Measurements from ENCODE around the gene CCDC80.

Gene CCDC80

GRCh38 chr3:112687211-112687610, 46.3 kb upstream of the CCDC80 start:
- TF ChIP-seq, protein P1, sequence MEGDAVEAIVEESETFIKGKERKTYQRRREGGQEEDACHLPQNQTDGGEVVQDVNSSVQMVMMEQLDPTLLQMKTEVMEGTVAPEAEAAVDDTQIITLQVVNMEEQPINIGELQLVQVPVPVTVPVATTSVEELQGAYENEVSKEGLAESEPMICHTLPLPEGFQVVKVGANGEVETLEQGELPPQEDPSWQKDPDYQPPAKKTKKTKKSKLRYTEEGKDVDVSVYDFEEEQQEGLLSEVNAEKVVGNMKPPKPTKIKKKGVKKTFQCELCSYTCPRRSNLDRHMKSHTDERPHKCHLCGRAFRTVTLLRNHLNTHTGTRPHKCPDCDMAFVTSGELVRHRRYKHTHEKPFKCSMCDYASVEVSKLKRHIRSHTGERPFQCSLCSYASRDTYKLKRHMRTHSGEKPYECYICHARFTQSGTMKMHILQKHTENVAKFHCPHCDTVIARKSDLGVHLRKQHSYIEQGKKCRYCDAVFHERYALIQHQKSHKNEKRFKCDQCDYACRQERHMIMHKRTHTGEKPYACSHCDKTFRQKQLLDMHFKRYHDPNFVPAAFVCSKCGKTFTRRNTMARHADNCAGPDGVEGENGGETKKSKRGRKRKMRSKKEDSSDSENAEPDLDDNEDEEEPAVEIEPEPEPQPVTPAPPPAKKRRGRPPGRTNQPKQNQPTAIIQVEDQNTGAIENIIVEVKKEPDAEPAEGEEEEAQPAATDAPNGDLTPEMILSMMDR (conservative IDR thresholded peaks at IDR 0.05; ENCODE audit: low read length), result no peak
- DNase-seq (ENCODE audit: low read depth), result no peak
- H3K4me3 ChIP-seq (ENCODE audit: low read length), result no peak overlapping the region

DNA sequence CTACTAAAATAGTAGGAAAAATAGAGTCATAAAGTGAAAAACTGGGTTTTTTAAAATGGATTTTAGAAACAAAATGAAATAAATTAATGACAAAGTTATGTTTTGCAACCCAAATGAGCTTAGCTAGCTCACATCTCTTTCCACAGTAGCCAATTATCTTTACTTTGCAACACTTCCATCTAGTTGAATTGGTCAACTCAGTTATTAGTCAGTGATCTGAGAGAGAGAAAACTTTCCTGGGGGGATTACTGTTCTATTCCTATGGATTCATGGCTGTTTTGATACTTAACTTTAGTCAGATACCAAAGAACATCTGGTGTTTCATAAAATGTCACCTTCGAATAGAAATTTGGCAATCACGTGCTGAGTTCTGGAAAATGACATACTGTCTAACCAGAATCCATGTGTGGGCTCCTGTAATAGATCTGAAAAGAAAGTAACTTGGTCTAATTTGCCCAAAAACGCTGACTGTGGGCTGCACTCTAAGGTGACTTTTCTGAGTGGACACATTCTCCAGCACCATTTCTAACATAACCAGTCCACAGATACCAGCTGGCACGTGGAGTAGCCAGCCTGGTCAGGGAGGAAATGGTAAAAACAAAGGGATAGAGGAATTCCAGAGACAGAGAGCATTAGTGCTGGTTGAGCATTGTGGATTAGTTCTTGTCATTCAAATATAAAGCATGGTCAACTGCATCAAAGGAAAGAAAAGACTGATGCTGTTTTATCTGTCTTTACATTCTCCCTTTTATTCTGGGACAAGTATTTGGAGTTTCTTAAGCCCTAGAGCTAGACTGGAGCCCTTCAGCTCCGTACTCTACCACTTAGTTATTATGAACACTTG, 45.2 kb upstream of the CCDC80 start:
- TF ChIP-seq, protein P1 (conservative IDR thresholded peaks at IDR 0.05; ENCODE audit: low read length), result no peak
- DNase-seq (ENCODE audit: low read depth), result peak; percentile 42
- H3K4me3 ChIP-seq (ENCODE audit: low read length), result no peak overlapping the region

DNA sequence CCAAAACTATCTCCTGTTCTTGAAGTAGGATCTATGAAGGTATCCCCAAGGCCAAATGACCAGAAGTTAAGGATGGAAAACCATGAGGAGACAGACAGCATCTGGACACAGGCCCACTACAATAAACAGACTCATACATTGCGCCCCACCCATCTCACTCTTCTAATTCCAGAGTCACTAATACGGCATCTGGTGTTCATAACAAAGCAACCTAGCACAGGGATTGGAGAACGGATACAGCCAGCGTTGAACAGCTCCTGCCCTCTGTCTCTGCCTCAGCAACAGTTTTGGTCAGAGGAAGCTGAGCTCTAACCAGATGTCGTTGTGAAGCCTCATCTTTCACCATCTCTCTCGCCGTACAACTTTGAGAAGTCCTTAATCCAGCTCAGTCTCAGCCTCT, 44.5 kb upstream of the CCDC80 start:
- TF ChIP-seq, protein P1 (conservative IDR thresholded peaks at IDR 0.05; ENCODE audit: low read length), result no peak
- peak; percentile 93 for DNase-seq (ENCODE audit: low read depth)

DNA sequence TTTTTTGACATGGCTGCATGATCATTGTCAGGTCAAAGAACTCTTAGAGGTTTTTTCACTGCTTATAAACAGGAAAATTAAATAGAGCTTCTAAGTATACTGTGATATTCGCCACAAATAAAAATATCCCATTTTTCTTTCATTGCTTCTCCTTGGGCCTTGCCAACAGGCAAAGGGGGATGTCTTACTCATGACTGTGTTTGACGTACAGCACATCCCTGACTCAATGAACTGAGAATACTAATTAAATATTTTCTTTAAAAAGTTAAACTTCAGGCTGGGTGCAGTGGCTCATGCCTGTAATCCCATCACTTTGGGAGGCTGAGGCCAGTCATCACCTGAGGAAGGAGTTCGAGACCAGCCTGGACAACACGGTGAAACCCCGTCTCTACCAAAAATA, 41.4 kb upstream of the CCDC80 start:
- no peak for DNase-seq (ENCODE audit: low read depth)
- H3K4me3 ChIP-seq (ENCODE audit: low read length), result no peak overlapping the region
- TF ChIP-seq, protein P1 (conservative IDR thresholded peaks at IDR 0.05; ENCODE audit: low read length), result no peak

More for the DNA sequence above, 44.5 kb upstream of the CCDC80 start:
- no peak overlapping the region for H3K4me3 ChIP-seq (ENCODE audit: low read length)

- peak; percentile 71 for DNase-seq (ENCODE audit: low read depth)
- H3K4me3 ChIP-seq (ENCODE audit: low read length), result no peak overlapping the region
- TF ChIP-seq, protein P1 (conservative IDR thresholded peaks at IDR 0.05; ENCODE audit: low read length), result no peak
These were observed 40.9 kb upstream of the CCDC80 start for GRCh38 chr3:112681822-112682325.

- peak; percentile 96 for DNase-seq (ENCODE audit: low read depth)
- peak overlapping the region; percentile 24 for H3K4me3 ChIP-seq (ENCODE audit: low read length)
- TF ChIP-seq, protein P1 (conservative IDR thresholded peaks at IDR 0.05; ENCODE audit: low read length), result no peak
These were observed 35.8 kb upstream of the CCDC80 start for GRCh38 chr3:112676659-112677234.

Measured in AG10803 (cell line).